ENCODE results near the gene ITGBL1.

DNA sequence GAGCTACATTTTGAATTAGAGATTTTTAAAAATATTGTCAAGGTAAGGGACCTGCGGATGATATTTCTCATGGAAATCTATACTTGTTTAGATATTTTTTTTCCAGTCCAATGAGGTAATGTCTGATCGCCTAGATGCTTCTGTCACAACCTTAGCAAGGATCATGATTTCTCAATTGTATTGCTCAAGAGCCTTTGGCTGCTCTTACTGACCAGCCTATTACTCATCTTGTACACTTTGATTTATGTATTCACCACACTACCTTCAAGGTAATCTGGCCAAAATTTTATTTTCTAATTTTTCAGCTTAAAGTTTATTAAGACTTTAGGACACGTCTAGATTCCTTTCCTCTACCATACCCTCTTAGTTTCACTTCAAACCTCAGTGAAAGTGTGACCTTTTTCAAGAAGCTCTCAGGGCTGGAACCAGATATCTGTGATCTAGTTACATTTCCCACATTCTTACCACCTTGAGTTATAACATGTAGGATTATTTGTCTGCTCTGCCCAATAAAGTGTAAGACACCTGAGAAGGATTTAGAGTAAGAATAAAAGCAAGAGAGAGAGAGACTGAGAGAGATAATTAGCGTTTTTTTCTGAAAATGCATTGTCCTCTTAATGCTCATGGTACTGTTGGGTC is 197.1 kb downstream of the ITGBL1 start:
- no peak for TF ChIP-seq EZH2 (IDR thresholded peaks at IDR 0.05; ENCODE audit: borderline replicate concordance, low read length)
- TF ChIP-seq, protein P1, sequence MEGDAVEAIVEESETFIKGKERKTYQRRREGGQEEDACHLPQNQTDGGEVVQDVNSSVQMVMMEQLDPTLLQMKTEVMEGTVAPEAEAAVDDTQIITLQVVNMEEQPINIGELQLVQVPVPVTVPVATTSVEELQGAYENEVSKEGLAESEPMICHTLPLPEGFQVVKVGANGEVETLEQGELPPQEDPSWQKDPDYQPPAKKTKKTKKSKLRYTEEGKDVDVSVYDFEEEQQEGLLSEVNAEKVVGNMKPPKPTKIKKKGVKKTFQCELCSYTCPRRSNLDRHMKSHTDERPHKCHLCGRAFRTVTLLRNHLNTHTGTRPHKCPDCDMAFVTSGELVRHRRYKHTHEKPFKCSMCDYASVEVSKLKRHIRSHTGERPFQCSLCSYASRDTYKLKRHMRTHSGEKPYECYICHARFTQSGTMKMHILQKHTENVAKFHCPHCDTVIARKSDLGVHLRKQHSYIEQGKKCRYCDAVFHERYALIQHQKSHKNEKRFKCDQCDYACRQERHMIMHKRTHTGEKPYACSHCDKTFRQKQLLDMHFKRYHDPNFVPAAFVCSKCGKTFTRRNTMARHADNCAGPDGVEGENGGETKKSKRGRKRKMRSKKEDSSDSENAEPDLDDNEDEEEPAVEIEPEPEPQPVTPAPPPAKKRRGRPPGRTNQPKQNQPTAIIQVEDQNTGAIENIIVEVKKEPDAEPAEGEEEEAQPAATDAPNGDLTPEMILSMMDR (IDR thresholded peaks at IDR 0.05; ENCODE audit: low read length) = no peak
